Central memory CD8-positive, alpha-beta T cell (primary cell): ENCODE measurements around the gene CSRNP3.

ENCODE experiments used
- ATAC-seq: fragments of 150-1000 bp; cut with Tn5 transposase; replicated peaks from 2 replicates; pipeline ENCODE4 v1.10.0; 2022; ENCODE audit warnings: mild to moderate bottlenecking, moderate FRiP score, moderate number of reproducible peaks; ENCODE audit not compliant: poor library complexity, severe bottlenecking; ENCODE audit errors: extremely low read depth
- DNase-seq, 2 donors: peaks; one replicate each; pipeline ENCODE4 v3.0.0; 2021; ENCODE audit warnings: low spot score in 2 of 2
- H3K27ac Mint-ChIP-seq: one replicate; pipeline ENCODE4 v1.8.0; 2022; ENCODE audit warnings: low read depth, mild to moderate bottlenecking, moderate library complexity, mixed read lengths
- H3K27me3 Mint-ChIP-seq: one replicate; pipeline ENCODE4 v1.8.0; 2022; ENCODE audit warnings: mixed read lengths
- H3K36me3 Mint-ChIP-seq: one replicate; pipeline ENCODE4 v1.8.0; 2022; ENCODE audit warnings: mild to moderate bottlenecking, moderate library complexity, mixed read lengths; ENCODE audit not compliant: insufficient read depth
- H3K4me1 Mint-ChIP-seq: one replicate; pipeline ENCODE4 v1.8.0; 2022; ENCODE audit warnings: mixed read lengths
- H3K4me3 Mint-ChIP-seq: one replicate; pipeline ENCODE4 v1.8.0; 2022; ENCODE audit warnings: mild to moderate bottlenecking, moderate library complexity, mixed read lengths
- H3K9me3 Mint-ChIP-seq: one replicate; pipeline ENCODE4 v1.8.0; 2022; ENCODE audit warnings: mixed read lengths

The CSRNP3 gene

DNA sequence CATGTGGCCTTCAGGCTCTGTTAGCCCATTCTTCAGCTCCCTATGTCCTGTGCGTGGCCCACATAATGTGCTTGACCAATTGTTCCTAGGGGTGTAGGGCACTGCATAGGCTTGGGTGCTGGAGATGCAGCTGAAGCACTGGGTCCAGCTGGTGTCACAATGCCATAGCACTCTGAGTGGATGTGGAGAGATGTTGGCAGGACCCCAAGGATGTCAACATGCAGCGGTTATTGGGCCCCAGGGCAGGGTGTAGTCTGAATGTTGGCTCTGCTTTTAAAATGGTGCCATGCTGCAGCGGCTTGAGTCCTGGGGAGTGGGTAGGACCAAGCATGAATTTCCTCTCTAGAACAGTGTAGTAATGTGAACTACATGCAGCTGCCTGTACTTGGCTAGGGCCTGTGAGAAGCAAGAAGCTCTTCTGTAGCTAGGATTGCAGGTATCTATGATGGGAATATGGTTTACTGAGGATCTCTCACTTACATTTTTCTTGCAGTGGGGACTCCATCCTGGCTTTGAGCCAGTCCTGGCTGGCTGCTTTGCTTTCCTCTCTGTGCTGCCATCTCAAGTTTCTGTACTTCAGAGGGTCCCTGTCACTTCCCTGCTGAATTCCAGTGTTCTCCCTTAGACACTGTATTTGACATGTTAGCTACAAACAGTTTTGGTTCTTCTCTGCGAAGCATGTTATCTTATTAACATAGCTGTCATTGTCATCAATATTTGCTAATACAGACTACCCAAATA lies 148.4 kb downstream of the CSRNP3 start:
- DNase-seq (no peak), ATAC-seq (no peak)
- Mint-ChIP-seq H3K36me3 (no peaks in the 10 kb centered on the region), H3K9me3 (no peaks in the 10 kb centered on the region), H3K4me3 (no peak overlapping the region), H3K27me3 (peaks cover 44% of the 10 kb centered on the region), H3K27ac (no peak overlapping the region), H3K4me1 (no peaks in the 10 kb centered on the region)

DNA sequence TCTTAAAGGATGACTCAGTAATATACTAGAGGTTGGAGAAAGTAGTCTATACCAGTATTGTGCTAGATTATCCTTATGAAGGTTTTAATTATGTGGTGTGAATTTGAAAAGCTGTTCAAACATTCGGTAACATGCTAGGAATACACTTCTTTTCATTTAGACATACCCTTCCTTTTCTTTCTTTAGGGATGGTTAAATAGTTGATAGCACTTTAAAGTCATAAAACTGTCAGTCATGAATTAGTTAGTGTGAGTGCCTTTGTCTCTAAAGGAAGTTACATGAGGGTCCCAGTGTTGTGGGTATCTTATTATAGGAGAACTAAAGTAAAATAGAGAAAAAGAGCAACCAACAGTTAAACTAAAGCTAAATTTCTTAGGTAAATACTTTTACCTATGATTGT lies 149.3 kb downstream of the CSRNP3 start:
- Mint-ChIP-seq H3K9me3 (no peaks in the 10 kb centered on the region), H3K4me3 (no peak overlapping the region), H3K4me1 (no peaks in the 10 kb centered on the region), H3K27ac (no peak overlapping the region), H3K27me3 (peaks cover 41% of the 10 kb centered on the region), H3K36me3 (no peaks in the 10 kb centered on the region)
- DNase-seq (no peak), ATAC-seq (no peak)

DNA sequence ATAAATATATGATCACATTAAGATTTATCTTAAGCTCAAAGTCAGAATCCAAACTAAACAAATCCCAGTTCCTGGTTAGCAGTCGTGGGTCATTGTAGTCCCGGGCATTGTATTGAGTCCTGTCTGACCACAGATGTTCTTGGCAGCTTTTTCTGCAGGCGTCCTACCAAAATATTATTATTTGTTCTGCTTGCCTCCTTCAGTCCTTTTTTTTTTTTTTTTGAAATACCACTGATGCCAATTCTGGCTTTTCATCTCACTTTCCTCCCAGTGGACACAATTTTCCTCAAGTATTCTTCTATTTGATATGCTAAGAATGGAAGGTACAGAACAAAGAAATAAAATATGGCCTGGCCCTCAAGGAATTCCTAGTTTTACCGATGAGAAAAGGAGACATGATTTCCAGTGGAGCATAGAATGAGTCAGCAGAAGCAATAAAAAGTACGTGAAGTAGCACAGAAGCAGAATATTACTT lies 151.6 kb downstream of the CSRNP3 start:
- Mint-ChIP-seq H3K4me1 (no peaks in the 10 kb centered on the region), H3K27ac (no peak overlapping the region), H3K36me3 (no peaks in the 10 kb centered on the region), H3K9me3 (no peaks in the 10 kb centered on the region), H3K4me3 (no peak overlapping the region), H3K27me3 (peaks cover 27% of the 10 kb centered on the region)
- ATAC-seq = no peak
- DNase-seq = no peak

DNA sequence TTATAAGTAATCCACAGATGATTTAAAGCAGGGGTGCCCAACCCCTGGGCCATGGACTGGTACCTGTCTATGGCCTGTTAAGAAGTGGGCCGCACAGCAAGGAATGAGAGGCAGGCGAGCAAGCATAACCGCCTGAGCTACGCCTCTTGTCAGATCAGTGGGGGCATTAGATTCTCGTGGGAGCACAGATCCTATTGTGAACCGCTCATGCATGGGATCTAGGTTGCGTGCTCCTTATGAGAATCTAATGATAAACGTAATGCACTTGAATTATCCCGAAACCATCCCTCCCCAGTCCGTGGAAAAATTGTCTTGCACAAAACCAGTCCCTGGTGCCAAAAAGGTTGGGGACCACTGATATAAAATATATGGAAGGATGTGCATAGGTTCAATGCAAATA lies 153.7 kb downstream of the CSRNP3 start:
- H3K4me1 Mint-ChIP-seq = no peaks in the 10 kb centered on the region
- no peaks in the 10 kb centered on the region for H3K9me3 Mint-ChIP-seq
- ATAC-seq (no peak), DNase-seq (no peak)
- no peak overlapping the region for H3K4me3 Mint-ChIP-seq
- peaks cover 25% of the 10 kb centered on the region for H3K27me3 Mint-ChIP-seq
- no peaks in the 10 kb centered on the region for H3K36me3 Mint-ChIP-seq
- H3K27ac Mint-ChIP-seq = no peak overlapping the region

DNA sequence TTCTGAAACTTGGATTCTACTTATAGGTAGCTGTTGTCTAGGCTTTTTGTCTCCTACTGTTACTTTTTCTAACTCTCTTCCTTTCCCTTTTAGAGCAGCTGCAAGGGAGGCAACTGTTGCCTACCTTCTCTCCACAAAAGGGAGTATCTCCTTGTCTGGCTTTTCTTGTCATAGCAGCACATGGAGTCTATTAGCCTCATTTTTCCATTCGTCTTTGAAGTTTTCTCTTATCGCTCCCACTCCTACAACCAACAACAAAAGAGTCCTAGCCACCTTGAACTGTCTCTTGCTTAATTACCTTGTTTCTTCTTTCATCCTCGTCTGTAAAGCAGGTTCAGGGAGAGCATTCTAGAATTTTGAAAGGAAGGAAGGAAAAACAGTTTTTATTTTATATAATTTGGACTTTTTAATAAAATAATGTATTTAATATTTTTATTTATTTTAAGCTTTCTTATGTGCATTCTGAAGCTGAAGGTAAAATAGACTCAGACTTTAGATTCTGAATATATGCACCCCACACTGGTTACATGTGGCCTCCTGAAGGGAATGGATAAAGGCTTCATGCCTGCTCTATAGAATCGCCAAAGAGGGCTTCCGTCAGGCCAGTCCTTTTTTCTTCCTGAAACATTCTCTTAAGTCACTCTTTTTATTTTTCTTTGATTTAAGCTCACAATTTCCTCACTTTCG lies 154.4 kb downstream of the CSRNP3 start:
- no peaks in the 10 kb centered on the region for H3K36me3 Mint-ChIP-seq
- no peak overlapping the region for H3K4me3 Mint-ChIP-seq
- H3K9me3 Mint-ChIP-seq = no peaks in the 10 kb centered on the region
- peaks cover 17% of the 10 kb centered on the region for H3K27me3 Mint-ChIP-seq
- no peak overlapping the region for H3K27ac Mint-ChIP-seq
- no peaks in the 10 kb centered on the region for H3K4me1 Mint-ChIP-seq
- ATAC-seq = no peak
- DNase-seq = no peak

DNA sequence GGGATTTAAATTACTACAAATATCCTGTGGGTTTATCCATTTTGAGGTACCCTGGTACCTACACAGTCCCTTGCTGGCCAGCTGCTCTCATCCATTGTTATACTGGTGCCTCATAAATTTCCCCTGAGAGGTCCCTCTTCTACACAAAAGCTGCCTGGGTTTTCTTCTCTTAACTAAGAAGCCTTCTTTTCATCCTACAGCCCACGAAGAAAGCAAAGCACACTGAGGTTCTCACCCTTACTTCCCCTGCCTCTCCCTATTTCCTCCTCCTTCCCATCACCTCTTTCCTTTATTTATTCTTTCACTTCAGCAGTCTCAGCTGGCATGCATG lies 154.9 kb downstream of the CSRNP3 start:
- Mint-ChIP-seq H3K4me3 (no peak overlapping the region), H3K9me3 (no peaks in the 10 kb centered on the region), H3K4me1 (no peaks in the 10 kb centered on the region), H3K27ac (no peak overlapping the region), H3K27me3 (peaks cover 12% of the 10 kb centered on the region), H3K36me3 (no peaks in the 10 kb centered on the region)
- DNase-seq (no peak), ATAC-seq (no peak)

DNA sequence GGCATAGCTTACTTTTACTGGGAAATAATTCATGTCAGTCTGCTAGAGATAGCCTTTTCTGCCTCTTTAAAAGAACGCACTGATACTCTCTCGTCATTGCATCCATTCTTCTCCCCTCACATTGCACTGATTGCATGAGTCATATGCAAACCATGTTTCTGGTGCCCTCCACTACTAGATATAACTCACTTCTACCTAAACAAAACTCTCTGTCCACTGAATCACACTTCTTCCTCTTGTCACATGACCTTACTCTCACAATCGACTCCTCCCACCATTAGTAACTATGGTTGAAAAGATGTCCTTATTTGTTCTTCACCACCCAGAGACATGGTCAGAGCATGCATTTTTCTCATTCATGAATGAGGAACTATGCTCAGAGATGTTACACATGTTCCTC lies 158.0 kb downstream of the CSRNP3 start:
- H3K9me3 Mint-ChIP-seq = no peaks in the 10 kb centered on the region
- peaks cover 12% of the 10 kb centered on the region for H3K27me3 Mint-ChIP-seq
- no peak overlapping the region for H3K27ac Mint-ChIP-seq
- H3K36me3 Mint-ChIP-seq = no peaks in the 10 kb centered on the region
- H3K4me3 Mint-ChIP-seq = no peak overlapping the region
- no peak for DNase-seq
- no peaks in the 10 kb centered on the region for H3K4me1 Mint-ChIP-seq
- ATAC-seq = no peak

DNA sequence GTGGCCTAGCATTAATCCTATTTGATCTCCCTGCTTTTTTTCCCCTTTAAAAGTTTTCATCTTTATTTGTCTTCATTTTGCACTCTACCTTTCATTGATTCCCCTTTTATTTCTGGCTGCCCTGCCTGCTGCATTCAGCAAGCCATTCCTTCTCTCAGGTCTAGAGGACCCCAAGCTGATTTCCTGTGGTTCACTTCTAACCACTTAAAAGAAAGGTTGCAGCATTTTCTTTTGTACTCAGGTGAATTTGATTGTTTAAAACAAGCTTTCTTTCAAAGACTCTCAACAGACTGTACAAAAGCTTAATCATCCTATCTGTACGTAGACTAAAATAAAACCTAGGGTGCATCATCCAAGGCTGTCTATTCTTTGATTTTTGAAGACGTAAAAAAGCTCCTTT lies 160.3 kb downstream of the CSRNP3 start:
- DNase-seq (no peak), ATAC-seq (no peak)
- Mint-ChIP-seq H3K9me3 (no peaks in the 10 kb centered on the region), H3K4me3 (no peak overlapping the region), H3K36me3 (no peaks in the 10 kb centered on the region), H3K27ac (no peak overlapping the region), H3K4me1 (no peaks in the 10 kb centered on the region), H3K27me3 (peaks cover 12% of the 10 kb centered on the region)

DNA sequence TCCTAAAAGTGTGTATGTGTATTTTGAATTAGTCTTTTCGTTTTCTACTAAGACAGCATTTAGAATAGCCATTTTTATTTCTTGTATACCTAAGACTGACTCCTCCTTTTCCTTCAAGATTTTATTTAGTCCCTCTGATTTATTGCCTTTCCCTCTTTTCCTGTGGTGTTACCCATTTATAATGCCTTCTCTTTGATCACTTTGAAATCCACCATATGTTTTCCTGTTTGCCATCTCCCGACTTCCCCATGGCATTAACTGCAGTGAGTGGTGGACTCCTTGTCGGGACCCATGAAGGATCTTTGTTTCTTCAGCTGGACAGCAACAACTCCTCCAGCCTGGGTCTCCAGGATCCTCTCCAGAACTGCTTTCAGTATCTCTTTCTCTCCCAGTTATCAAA lies 160.7 kb downstream of the CSRNP3 start:
- Mint-ChIP-seq H3K27me3 (peaks cover 12% of the 10 kb centered on the region), H3K4me1 (no peaks in the 10 kb centered on the region), H3K36me3 (no peaks in the 10 kb centered on the region), H3K27ac (no peak overlapping the region), H3K4me3 (no peak overlapping the region), H3K9me3 (no peaks in the 10 kb centered on the region)
- DNase-seq = no peak
- no peak for ATAC-seq

DNA sequence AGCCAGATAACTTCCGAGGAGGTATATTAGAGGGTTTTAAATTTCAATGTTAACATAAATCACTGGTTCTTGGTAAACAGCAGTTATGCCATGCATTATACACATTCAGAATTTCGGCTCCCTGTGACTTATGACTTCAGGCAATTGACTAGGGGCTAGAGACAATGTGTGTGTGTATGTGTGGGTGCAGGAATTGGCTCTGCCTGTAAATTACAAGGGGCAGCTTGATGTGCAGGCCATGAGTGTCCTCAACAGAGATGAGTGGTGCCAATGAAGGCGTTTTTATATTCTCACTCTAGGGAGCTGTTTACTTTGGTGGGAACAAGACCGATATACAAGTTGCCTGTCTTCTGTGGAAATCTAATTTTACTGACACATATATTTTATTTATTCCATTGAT lies 161.6 kb downstream of the CSRNP3 start:
- Mint-ChIP-seq H3K27me3 (peaks cover 12% of the 10 kb centered on the region), H3K36me3 (no peaks in the 10 kb centered on the region), H3K4me1 (no peaks in the 10 kb centered on the region), H3K4me3 (no peak overlapping the region), H3K9me3 (no peaks in the 10 kb centered on the region), H3K27ac (no peak overlapping the region)
- DNase-seq (no peak), ATAC-seq (no peak)

DNA sequence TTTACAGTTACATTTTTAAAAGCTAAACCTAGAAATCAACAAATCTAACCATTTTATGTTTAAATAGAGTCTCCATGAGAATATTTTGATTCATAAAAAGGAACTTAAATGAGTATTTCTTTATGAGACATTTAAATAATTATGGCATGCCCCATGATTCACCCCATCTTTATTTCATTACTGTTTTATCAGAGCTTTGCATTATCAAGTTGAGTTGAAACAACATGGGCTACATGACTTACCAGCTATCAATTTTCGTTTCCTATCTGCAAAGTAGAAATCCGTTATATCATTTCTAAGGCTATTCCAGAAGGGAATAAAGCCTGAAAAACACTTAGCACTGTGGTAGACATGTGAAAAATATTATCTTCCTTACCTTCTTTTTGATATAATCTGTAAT lies 163.1 kb downstream of the CSRNP3 start:
- Mint-ChIP-seq H3K27me3 (peaks cover 12% of the 10 kb centered on the region), H3K9me3 (no peaks in the 10 kb centered on the region), H3K4me3 (no peak overlapping the region), H3K36me3 (no peaks in the 10 kb centered on the region), H3K4me1 (no peaks in the 10 kb centered on the region), H3K27ac (no peak overlapping the region)
- DNase-seq = no peak
- ATAC-seq = no peak

DNA sequence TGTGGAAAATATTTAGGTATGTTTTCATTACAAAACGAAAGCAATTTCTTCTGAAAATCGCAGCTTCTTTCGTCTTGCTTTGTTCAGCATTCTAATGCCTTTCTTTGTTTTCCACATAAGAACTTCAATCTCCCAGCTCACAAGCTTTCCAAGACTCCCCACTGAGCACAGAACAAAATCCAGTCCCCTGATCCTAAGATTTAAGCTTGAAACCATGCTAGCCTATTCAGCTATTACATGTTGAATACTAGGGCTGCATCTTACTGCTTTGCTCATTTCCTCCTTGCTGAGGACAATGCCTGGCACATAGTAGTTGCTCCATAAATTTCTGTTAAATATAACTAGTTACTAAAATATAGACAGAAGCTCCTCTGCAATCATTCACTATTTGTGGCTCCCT lies 163.9 kb downstream of the CSRNP3 start:
- H3K36me3 Mint-ChIP-seq = no peaks in the 10 kb centered on the region
- no peaks in the 10 kb centered on the region for H3K9me3 Mint-ChIP-seq
- no peak overlapping the region for H3K4me3 Mint-ChIP-seq
- H3K27me3 Mint-ChIP-seq = peaks cover 12% of the 10 kb centered on the region
- no peak for DNase-seq
- no peaks in the 10 kb centered on the region for H3K4me1 Mint-ChIP-seq
- ATAC-seq = no peak
- no peak overlapping the region for H3K27ac Mint-ChIP-seq

DNA sequence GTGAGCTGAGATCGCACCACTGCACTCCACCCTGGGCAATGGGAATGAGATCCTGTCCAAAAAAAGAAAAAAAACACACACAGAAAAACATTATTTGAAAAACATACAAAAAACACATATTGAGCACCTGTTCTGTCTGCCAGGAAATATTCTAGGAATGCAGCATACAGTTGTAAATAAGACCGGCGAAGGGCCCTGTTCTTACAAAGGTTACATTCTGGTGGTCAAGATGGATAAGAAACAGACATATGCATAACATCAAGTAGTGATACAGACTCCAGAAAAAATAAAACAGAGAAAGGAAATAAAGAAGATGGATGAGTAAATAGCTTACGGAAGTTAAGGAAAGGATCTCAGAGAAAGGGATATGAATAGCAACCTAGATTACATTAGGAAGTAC lies 164.8 kb downstream of the CSRNP3 start:
- H3K9me3 Mint-ChIP-seq = no peaks in the 10 kb centered on the region
- no peaks in the 10 kb centered on the region for H3K36me3 Mint-ChIP-seq
- no peaks in the 10 kb centered on the region for H3K4me1 Mint-ChIP-seq
- peaks cover 17% of the 10 kb centered on the region for H3K27me3 Mint-ChIP-seq
- no peak overlapping the region for H3K4me3 Mint-ChIP-seq
- DNase-seq (no peak), ATAC-seq (no peak)
- H3K27ac Mint-ChIP-seq = no peak overlapping the region
